22Rv1 (cell line): ENCODE measurements around the gene CFAP157.

Experiments
- H3K27ac ChIP-seq: fragments of 450-650 bp; 2 replicates; pipeline ENCODE4 v1.5.1; 2017
- CTCF ChIP-seq: fragments of 450-650 bp; IDR thresholded peaks from 2 replicates; pipeline ENCODE4 v1.5.1; 2017; ENCODE audit warnings: mild to moderate bottlenecking
- ZFX ChIP-seq: fragments of 450-650 bp; IDR thresholded peaks from 2 replicates; pipeline ENCODE4 v1.6.1; 2017; ENCODE audit warnings: antibody characterized with exemption, borderline replicate concordance

The CFAP157 gene

GRCh38 chr9:127667127-127667844 is 39.5 kb upstream of the CFAP157 start:
- no peak overlapping the region for H3K27ac ChIP-seq
- no peak for TF ChIP-seq CTCF

GRCh38 chr9:127667906-127668305 is 38.9 kb upstream of the CFAP157 start:
- TF ChIP-seq ZFX = no peak
- no peak for TF ChIP-seq CTCF
- no peak overlapping the region for H3K27ac ChIP-seq

GRCh38 chr9:127673234-127673633 is 33.6 kb upstream of the CFAP157 start:
- TF ChIP-seq CTCF (no peak), ZFX (no peak)

GRCh38 chr9:127676638-127677037 is 30.1 kb upstream of the CFAP157 start:
- TF ChIP-seq ZFX = no peak
- no peak for TF ChIP-seq CTCF
- no peak overlapping the region for H3K27ac ChIP-seq

More at GRCh38 chr9:127673234-127673633, 33.6 kb upstream of the CFAP157 start:
- H3K27ac ChIP-seq = no peak overlapping the region

GRCh38 chr9:127679506-127679905 is 27.3 kb upstream of the CFAP157 start:
- H3K27ac ChIP-seq = no peak overlapping the region
- no peak for TF ChIP-seq ZFX

GRCh38 chr9:127680226-127680625 is 26.6 kb upstream of the CFAP157 start:
- no peak overlapping the region for H3K27ac ChIP-seq
- TF ChIP-seq CTCF (no peak), ZFX (no peak)

- H3K27ac ChIP-seq = no peak overlapping the region
- TF ChIP-seq ZFX = no peak
- no peak for TF ChIP-seq CTCF
Observed at GRCh38 chr9:127680846-127681245, 25.9 kb upstream of the CFAP157 start.
